Right lung (tissue), 5 donors: ENCODE measurements around the gene POU4F1. TPM values are rescaled to one million over a fixed set of nuclear protein-coding genes. Genes with fewer than 3 reads are reported as not detected.

Source experiments
- DNase-seq, 2 donors: peaks; one replicate each; pipeline ENCODE4 v3.0.0-alpha.2; 2013
- polyA plus RNA-seq, 5 donors: library from polyadenylated mRNA; unstranded; fragments of 120-200 nt; gene quantifications; one replicate each; pipeline versions ENCODE4 v1.2.1 to v1.2.3, GENCODE V29; 2013; ENCODE audit warnings: inconsistent platforms in 1 of 5, low replicate concordance in 1 of 5; ENCODE audit not compliant: insufficient read length in 5 of 5, insufficient read depth in 1 of 5

POU4F1 gene
- polyA plus RNA-seq, 5 donors: 0.07 to 0.44 (median 0.15) TPM

DNA sequence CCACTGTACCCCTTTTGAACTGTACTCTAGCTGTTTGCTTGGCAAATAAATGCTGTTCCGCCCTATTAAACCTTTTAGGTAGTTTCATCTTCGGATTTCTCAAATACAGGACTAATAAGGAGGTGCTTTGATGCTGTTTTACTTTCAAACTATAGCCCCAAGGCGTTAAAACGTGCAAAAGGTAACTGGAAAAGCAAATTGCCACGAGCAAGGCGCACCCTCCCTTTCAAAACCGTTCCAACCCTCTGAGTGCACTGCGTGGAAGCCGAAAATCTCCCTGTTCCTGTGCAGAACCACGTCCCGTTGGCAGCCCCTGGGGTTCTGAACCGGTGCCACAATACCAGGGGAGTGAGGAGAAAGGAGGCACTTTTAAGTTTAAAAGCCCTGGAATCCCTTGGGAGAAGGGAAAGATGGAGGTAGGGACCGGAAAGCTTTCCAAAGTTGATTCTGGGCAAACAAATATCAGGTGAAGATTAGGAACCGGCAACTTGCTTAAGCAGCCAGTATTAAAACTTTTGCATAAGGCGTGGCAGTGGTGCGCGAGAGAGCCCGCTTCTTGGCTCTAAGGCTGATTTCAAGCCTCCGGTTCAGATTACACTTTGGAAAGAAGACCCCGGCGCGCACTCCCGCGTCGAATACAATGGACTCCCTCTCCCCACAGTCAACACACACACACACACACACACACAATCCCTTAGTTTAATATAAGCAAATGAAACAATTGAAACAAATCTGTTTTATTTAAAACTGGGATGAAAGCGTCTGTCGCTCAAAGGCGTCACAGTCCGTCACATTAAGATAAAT lies 9.5 kb downstream of the POU4F1 start:
- DNase-seq: no peak

DNA sequence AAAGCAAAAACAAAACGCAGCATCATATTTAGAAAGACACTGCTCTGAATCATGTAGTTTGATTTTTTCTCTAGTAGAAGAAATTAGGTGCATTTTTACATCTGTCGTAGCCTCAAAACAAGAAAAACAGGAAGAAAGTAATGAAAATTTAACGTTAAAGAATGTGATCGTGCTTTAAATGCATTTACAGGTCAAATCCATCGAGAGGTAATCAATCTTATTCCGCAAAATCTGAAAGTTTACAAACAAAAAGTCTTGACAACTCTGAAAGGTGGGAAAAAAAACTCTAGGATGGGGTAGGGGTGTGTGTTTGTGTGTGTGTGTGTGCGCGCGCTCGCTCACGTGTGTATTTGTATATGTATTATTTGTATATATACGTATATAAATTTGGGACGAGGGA lies 10.2 kb downstream of the POU4F1 start:
- DNase-seq: no peak

DNA sequence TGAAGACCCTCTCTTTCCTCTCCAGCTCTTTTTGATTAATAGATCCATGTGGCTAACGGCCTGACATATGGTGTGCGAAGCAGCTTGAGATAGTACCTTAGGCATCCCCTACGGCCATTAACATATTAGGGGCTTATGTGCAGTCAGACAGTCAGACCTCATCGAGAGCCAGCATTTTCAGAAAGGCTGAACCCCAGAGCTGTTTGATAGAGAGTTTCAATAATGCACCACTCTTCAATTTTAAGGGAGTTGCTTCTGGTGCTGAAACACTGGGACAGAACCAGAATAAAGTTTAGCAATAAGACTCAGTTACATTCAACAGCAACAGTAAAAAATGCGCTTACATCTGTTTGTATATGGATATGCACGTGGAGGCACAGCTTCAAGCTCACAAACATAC lies 10.8 kb downstream of the POU4F1 start:
- DNase-seq: no peak

DNA sequence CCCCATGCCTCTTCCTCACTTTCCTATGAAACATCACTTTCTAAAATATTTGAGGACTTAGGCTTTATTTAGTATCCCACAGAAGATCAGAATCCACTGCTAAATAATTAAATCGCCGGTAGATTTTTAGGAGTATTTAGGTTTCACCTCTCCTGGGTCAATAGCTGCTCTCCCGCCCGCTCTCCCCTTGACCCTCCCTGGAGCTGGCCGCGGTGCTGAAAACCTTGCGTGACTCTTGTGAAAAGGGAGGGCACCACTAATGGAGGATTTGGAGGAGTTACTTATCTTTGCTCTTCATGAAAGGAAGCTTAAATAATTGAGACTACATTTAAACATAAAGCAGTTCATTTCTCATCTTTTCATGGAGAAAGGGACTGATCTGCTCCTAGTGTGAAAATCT lies 14.1 kb downstream of the POU4F1 start:
- no peak for DNase-seq

DNA sequence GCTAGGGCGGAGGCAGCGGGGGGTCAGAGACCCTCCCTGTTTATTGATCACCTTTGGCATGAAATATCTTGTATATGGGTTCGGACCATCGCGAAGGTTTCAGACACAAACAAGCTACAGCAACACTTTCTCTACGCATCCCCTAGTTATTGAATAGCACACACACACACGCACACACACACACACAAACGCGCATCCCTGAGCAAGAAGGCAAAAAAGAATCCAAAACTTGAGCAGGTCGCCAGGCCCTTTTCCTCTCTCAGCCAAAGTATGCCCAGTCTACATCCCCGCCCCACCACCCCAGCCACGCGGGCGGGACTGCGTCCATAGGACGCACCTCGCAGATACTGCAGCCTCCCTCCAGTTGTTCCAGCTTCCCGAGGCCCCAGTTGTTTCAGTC lies 16.0 kb downstream of the POU4F1 start:
- no peak for DNase-seq

DNA sequence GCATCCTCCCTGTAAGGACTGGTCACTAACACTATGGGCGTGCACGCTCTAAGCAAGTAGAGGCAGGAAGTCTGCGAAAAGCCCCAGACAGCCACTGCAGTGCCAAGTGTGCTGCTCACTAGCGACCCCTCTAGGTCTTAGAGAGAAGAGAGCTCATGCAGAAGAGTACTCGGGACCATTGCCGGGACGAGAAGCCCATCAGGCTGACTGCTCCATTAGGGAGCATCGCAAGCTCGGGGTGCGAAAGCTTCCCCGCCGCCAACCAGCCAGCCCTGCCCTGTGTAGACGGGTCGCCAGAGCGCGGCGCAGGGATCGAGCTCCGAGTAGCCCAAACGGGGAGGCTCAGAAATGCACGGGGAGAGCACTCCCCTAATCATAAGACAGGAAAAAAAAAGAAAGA lies 16.6 kb downstream of the POU4F1 start:
- no peak for DNase-seq

DNA sequence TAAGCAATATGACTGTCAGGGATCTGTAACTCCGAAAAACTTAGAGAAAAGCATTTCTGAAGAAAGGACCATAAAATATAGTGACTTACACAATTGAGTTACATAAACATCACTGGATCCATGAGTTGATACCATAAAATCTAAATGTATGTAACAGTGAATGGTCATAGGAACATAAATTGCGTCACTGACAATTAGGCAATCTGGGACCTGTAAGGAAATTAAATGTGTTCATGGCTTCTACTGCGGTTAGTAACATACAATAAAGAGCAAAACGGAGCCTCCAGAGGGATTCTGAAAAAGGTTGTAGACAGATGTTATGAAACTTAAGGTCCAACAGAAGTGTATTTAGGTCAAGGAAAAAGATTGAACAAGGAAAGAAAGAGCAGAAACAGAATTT lies 27.1 kb downstream of the POU4F1 start:
- no peak for DNase-seq

DNA sequence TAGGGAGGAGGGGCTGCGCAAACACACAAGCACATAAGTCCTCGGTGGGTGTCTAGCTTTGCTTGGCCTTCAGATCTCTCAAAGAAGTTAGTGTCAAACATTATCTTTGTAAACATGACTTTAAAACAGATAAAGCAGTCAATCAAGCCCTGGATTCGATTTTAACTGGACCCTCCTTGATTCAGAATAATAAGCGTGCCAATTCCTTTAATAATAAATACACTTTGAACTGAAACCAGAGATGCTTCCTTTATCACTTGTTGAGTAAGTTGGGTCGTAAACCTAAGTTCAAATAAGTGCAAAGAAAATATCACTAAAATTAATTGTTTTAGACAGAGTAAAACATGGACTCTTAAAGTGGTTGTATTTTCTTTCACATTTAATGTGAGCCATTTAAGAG lies 30.9 kb downstream of the POU4F1 start:
- DNase-seq: no peak

DNA sequence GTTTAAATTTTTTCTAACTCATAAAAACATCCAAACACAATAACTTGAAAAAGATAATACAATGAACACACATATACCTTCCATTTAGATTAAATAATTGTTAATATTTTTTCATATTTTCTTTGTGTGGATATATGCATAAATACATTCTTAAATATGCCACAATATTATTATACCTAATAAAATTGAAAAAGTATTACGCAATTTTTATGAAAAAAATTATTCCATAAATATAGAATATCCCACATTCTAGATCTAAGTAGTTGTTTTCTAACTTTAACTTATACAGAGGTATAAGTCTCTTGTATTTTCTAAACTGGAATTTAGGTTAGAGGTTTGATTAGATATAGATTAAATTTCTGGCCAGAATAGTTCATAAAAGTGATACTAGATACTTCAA lies 34.3 kb downstream of the POU4F1 start:
- DNase-seq: no peak

DNA sequence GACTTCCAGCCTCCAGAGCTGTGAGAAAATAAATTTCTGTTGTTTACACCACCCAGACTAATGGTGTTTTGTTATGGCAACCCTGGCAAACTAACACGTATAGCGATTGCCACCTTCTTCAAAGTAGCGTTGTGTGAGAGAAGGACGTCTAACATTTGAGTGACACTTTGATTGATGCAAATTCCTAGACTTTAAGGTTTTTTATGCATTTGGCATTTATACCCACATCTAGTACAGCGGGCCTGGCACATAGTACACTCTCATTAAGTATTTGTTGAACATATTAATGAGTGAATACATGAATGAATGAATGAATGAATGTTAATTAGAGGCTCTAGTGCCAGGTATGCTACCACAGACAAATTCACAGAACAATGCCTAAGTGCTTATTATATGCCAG lies 36.7 kb downstream of the POU4F1 start:
- no peak for DNase-seq

DNA sequence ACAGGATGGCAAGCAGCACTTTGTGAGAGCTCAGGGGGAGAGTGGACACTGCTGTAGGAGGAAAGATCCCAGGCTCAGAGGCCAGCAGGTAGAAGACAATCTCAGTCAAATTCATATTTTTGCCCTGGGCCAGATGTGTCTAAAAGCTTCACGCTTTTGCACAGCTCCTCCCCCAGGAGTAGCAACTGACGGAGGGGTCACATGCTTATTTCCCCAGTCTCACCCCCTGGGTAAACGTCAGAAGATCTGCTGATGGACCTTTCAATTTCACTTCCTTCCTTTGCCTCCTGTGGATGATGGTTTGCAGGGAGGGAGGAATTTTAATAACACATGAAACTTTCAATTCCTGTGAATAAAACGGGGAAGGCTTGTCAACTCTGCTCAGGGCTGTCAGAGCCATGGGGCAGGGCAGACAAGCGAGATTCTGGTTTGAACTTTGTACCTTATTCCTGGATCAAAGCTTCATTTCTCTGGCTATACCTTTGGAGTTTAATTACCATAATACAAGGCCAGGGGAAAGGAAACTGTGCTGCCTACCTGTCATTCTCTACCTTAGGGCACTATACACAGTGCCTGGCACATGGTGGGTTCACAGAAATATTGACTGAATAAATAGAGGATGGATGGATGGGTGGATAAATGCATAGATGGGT lies 41.0 kb downstream of the POU4F1 start:
- no peak for DNase-seq

Other genes starting within 250 kb of the POU4F1 start
- 10 to 100 TPM; 16.0 to 27.5 (median 20.2) TPM for gene OBI1, start 55.6 kb upstream of the POU4F1 start, polyA plus RNA-seq